Astrocyte of the cerebellum (primary cell): ENCODE measurements around the gene NUFIP1.
A peak's percentile ranks its signal among the peaks of the same experiment; 100 is the strongest.

Experiments used
- DNase-seq: peaks from one replicate; pipeline ENCODE4 v3.0.0-alpha.2; 2011; ENCODE audit warnings: low read depth
- H3K4me3 ChIP-seq: 2 replicates; pipeline ENCODE4 v1.5.1; 2011; ENCODE audit warnings: mild to moderate bottlenecking, low read depth, low read length, moderate library complexity
- CTCF ChIP-seq: IDR thresholded peaks from 2 replicates; pipeline ENCODE4 v1.5.1; 2012; ENCODE audit warnings: low read length, low read depth, moderate library complexity, mild to moderate bottlenecking; ENCODE audit errors: missing control alignments
- in situ Hi-C: cut with HindIII; loops from 2 replicates; pipeline ENCODE4 v1.10.0; 2017; ENCODE audit warnings: low sequenced_read_pairs

The NUFIP1 gene

DNA sequence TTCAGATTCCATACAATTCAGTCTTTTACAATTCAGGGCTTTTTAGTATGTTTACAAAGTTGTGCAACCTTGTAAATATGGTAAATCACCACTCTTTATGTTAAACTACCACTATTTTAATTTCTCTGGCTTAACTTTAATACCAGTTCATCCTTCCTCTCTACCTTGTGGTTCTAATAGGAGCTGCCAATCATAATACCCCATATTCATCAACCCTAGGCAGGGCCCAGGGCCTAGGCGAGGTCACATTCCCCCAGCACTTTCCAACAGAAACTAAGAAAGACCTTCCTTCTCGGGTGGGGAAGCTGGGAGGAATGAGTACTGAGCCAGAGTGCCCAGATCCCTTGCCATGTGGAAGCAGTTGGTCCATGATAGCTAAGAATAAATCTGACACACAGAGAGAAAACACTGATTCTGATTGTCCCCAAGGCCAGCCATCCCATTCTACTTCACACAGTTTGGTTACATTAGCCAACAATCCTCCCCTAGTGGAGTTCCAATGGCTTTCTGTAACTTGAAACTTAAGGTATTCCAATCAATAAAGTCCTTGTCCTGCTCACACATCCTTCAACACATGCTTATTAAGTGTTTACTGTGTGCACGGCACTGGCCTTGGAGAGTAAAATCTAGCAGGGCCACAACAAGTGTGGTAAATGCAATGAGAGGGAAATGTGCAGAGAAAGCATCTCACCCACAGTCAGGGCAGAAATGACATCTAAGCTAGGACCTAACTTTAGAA lies 76.8 kb downstream of the NUFIP1 start:
- no peak for DNase-seq
- TF ChIP-seq CTCF, result no peak
- H3K4me3 ChIP-seq, result no peak overlapping the region
- in situ Hi-C loops, result no loop called here

DNA sequence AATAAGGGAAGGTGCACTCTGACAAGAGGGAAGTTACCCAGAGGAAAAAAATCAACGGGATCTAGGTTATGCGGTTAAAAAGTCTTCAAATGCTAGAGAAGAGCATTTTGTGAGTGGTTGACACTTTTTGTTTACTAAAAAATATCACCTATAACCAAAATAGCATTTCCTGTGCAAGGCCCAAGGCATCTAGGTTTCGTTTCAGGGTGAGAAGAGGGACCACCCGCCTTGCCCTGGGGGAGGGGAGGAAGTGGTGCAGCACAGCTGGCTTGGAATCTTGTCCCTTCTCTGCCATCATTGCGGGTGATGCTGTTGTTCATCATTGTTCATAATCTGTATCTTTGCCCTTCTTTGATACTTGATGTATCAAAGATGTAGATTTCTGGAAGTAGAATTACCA lies 80.6 kb downstream of the NUFIP1 start:
- DNase-seq, result no peak
- in situ Hi-C loops, result no loop called here

GRCh38 chr13:44908266-44908665 lies 81.0 kb downstream of the NUFIP1 start:
- no peak for DNase-seq
- no peak overlapping the region for H3K4me3 ChIP-seq
- TF ChIP-seq CTCF, result no peak
- in situ Hi-C loops, result no loop called here

More for the DNA sequence above, 80.6 kb downstream of the NUFIP1 start:
- H3K4me3 ChIP-seq, result no peak overlapping the region
- TF ChIP-seq CTCF, result no peak

DNA sequence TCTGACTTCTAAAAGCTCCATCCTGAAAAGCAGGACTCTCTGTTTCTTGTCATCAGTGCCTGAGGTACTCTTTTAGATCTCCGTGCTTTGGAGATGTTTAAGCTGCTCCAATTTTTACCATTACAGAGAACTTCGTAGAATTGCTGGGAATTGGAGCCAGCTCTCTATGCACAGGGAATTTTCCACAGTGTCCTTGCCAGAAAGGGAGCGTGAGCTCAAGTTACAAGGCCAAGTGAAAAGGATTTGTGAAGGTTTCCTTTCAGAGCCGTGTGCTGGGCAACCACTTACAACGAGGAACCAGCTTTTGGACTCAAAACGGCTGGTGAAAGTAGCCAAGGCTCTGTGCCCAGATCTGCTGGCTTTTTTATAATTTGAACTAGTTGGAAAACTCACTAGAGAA lies 82.6 kb downstream of the NUFIP1 start:
- in situ Hi-C loops, result no loop called here
- TF ChIP-seq CTCF, result no peak
- H3K4me3 ChIP-seq, result no peak overlapping the region
- DNase-seq, result peak; percentile 75

DNA sequence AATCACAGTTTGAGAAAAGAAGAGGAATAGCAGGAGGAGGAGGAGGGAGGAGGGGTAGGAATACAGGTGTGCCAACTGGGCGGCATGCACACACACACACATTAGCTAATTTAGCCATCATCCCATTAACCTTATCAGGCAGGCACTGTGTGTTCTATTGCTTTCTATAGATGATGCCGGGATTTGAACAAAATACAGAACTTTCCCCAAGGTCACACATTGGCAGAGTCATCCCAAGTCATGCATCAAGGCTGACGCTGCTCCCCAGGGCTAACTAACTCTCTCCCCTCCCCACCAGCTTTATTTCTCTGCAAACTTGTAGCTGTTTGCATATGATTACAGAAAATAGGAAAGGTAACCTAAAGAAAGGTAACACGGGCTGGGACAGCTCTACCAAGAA lies 83.0 kb downstream of the NUFIP1 start:
- no peak for TF ChIP-seq CTCF
- H3K4me3 ChIP-seq, result no peak overlapping the region
- DNase-seq, result no peak
- in situ Hi-C loops, result no loop called here

DNA sequence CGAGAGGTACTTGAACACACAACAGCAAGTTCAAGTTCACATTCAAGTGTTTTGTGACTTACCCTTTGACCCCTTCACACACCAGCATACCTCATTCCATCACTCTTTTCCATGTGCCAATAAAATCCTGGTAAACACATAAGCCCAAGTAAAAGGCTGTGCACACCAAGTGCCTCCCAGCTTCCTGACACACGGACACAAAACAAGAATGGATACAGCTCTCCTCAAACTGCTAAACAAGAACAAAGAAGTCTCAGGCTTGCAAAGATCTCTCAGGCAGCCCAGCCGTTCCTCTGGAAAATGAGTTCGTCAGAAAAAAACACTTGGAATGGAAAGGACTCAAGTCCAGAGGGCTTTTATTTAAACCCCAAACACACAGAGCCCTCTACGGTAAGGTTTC lies 83.7 kb downstream of the NUFIP1 start:
- no peak for TF ChIP-seq CTCF
- no peak overlapping the region for H3K4me3 ChIP-seq
- in situ Hi-C loops, result no loop called here
- DNase-seq, result no peak

GRCh38 chr13:44904967-44905366 lies 84.3 kb downstream of the NUFIP1 start:
- in situ Hi-C loops, result no loop called here
- no peak for TF ChIP-seq CTCF
- peak; percentile 97 for DNase-seq
- no peak overlapping the region for H3K4me3 ChIP-seq
